Suppressor macrophage treated with lipopolysaccharide for 4 hours (primary cell): ENCODE measurements around the gene FHIP2A.
"Not testable (repeated sequence)": the region's sequence is repeated elsewhere in the genome, so short reads cannot be mapped to it uniquely, and the experiment has no call there.

Experiments used
- DNase-seq: peaks from one replicate; pipeline ENCODE4 v3.0.0-alpha.2; 2020

The FHIP2A gene

GRCh38 chr10:114821915-114822443 lies 399 bp downstream of the FHIP2A start:
- DNase-seq, result peak; percentile 49

- DNase-seq, result peak; percentile 46
These were observed 980 bp downstream of the FHIP2A start for GRCh38 chr10:114822444-114823076.

- peak; percentile 9 for DNase-seq
These were observed 1.5 kb downstream of the FHIP2A start for GRCh38 chr10:114823077-114823463.

GRCh38 chr10:114824391-114824790 lies 2.8 kb downstream of the FHIP2A start:
- DNase-seq, result no peak

- no peak for DNase-seq
These were observed 4.1 kb downstream of the FHIP2A start for GRCh38 chr10:114825513-114826253.

GRCh38 chr10:114829160-114829909 lies 7.8 kb downstream of the FHIP2A start:
- no peak for DNase-seq

- no peak for DNase-seq
These were observed 9.7 kb downstream of the FHIP2A start for GRCh38 chr10:114831186-114831867.

- no peak for DNase-seq
These were observed 16.1 kb downstream of the FHIP2A start for GRCh38 chr10:114837690-114838089.

GRCh38 chr10:114839901-114840300 lies 18.3 kb downstream of the FHIP2A start:
- DNase-seq, result no peak

- DNase-seq, result no peak
These were observed 24.6 kb downstream of the FHIP2A start for GRCh38 chr10:114845978-114846693.

GRCh38 chr10:114847517-114847916 lies 25.9 kb downstream of the FHIP2A start:
- DNase-seq, result not testable (repeated sequence)

GRCh38 chr10:114849674-114850073 lies 28.1 kb downstream of the FHIP2A start:
- DNase-seq, result no peak

GRCh38 chr10:114850126-114850525 lies 28.5 kb downstream of the FHIP2A start:
- DNase-seq, result no peak

GRCh38 chr10:114851336-114851735 lies 29.8 kb downstream of the FHIP2A start:
- DNase-seq, result no peak

GRCh38 chr10:114852197-114852596 lies 30.6 kb downstream of the FHIP2A start:
- DNase-seq, result no peak

GRCh38 chr10:114854906-114855305 lies 33.3 kb downstream of the FHIP2A start:
- DNase-seq, result no peak

- DNase-seq, result no peak
These were observed 34.4 kb downstream of the FHIP2A start for GRCh38 chr10:114855776-114856543.

GRCh38 chr10:114856544-114857287 lies 35.1 kb downstream of the FHIP2A start:
- DNase-seq, result no peak

GRCh38 chr10:114857288-114857565 lies 35.6 kb downstream of the FHIP2A start:
- DNase-seq, result not testable (repeated sequence)

- DNase-seq, result no peak
These were observed 36.5 kb downstream of the FHIP2A start for GRCh38 chr10:114857922-114858629.
